IPS-NIHi11 (cell line): ENCODE data around the gene CCDC81.

ENCODE experiments used
- DNase-seq: peaks from one replicate; pipeline ENCODE4 v3.0.0; 2012; ENCODE audit warnings: mixed read lengths, low spot score

Gene CCDC81

GRCh38 chr11:86374586-86374985, at the start of gene CCDC81:
Gene CCDC81, plus strand, starts transcription at chr11:86374887. Its CDS starts 277 bp downstream, at chr11:86375164.
- peak; percentile 89 for DNase-seq

GRCh38 chr11:86335131-86335767, 39.4 kb upstream of the CCDC81 start:
- no peak for DNase-seq

- DNase-seq = no peak
These were observed 37.5 kb upstream of the CCDC81 start for GRCh38 chr11:86337227-86337626.

- no peak for DNase-seq
These were observed 33.3 kb upstream of the CCDC81 start for GRCh38 chr11:86341382-86341781.

- DNase-seq = no peak
These were observed 28.2 kb upstream of the CCDC81 start for GRCh38 chr11:86346513-86346912.

GRCh38 chr11:86355256-86355655, 19.4 kb upstream of the CCDC81 start:
- DNase-seq = no peak

- peak; percentile 33 for DNase-seq
These were observed 17.3 kb upstream of the CCDC81 start for GRCh38 chr11:86357412-86357811.

- no peak for DNase-seq
These were observed 16.0 kb upstream of the CCDC81 start for GRCh38 chr11:86358720-86359119.

- DNase-seq = peak; percentile 26
These were observed 13.8 kb upstream of the CCDC81 start for GRCh38 chr11:86360775-86361395.

GRCh38 chr11:86363424-86363823, 11.3 kb upstream of the CCDC81 start:
- no peak for DNase-seq

- DNase-seq = no peak
These were observed 9.1 kb upstream of the CCDC81 start for GRCh38 chr11:86365546-86365945.

GRCh38 chr11:86369668-86370067, 5.0 kb upstream of the CCDC81 start:
- DNase-seq = no peak

- DNase-seq = no peak
These were observed 4.5 kb upstream of the CCDC81 start for GRCh38 chr11:86370171-86370570.

- DNase-seq = no peak
These were observed 3.6 kb upstream of the CCDC81 start for GRCh38 chr11:86370922-86371594.

- no peak for DNase-seq
These were observed 2.6 kb upstream of the CCDC81 start for GRCh38 chr11:86372041-86372440.

- no peak for DNase-seq
These were observed 2.1 kb upstream of the CCDC81 start for GRCh38 chr11:86372586-86372985.

GRCh38 chr11:86374069-86374468, 618 bp upstream of the CCDC81 start:
- no peak for DNase-seq

GRCh38 chr11:86377972-86378371, 3.3 kb downstream of the CCDC81 start:
- DNase-seq = no peak

GRCh38 chr11:86380295-86381059, 5.8 kb downstream of the CCDC81 start:
- DNase-seq = no peak

- no peak for DNase-seq
These were observed 8.6 kb downstream of the CCDC81 start for GRCh38 chr11:86383041-86383955.

- no peak for DNase-seq
These were observed 11.6 kb downstream of the CCDC81 start for GRCh38 chr11:86386283-86386682.

GRCh38 chr11:86386746-86387145, 12.1 kb downstream of the CCDC81 start:
- DNase-seq = no peak
